HEK293T (cell line): ENCODE data around the gene MSH3.

Experiments
- BHLHE40 ChIP-seq: fragments of 450-650 bp; IDR thresholded peaks from 2 replicates; pipeline ENCODE4 v1.6.1; 2016; ENCODE audit warnings: mild to moderate bottlenecking, moderate library complexity, borderline replicate concordance
- CTBP1 ChIP-seq: fragments of 450-650 bp; IDR thresholded peaks from 2 replicates; pipeline ENCODE4 v1.6.1; 2016; ENCODE audit warnings: borderline replicate concordance
- ELF4 ChIP-seq: fragments of 450-650 bp; IDR thresholded peaks from 2 replicates; pipeline ENCODE4 v1.6.1; 2017; ENCODE audit warnings: antibody characterized with exemption
- FOXA1 ChIP-seq: fragments of 450-650 bp; IDR thresholded peaks from 2 replicates; pipeline ENCODE4 v1.6.1; 2016; ENCODE audit warnings: mild to moderate bottlenecking
- FOXK2 ChIP-seq: fragments of 450-650 bp; IDR thresholded peaks from 2 replicates; pipeline ENCODE4 v1.6.1; 2016; ENCODE audit warnings: mild to moderate bottlenecking
- FOXM1 ChIP-seq: fragments of 450-650 bp; IDR thresholded peaks from 2 replicates; pipeline ENCODE4 v1.6.1; 2017; ENCODE audit warnings: mild to moderate bottlenecking, borderline replicate concordance
- HDGF ChIP-seq: fragments of 450-650 bp; IDR thresholded peaks from 2 replicates; pipeline ENCODE4 v1.6.1; 2017; ENCODE audit warnings: antibody characterized with exemption, borderline replicate concordance
- NFRKB ChIP-seq: fragments of 450-650 bp; IDR thresholded peaks from 2 replicates; pipeline ENCODE4 v1.6.1; 2016; ENCODE audit warnings: mild to moderate bottlenecking, moderate library complexity
- SP1 ChIP-seq: fragments of 450-650 bp; IDR thresholded peaks from 2 replicates; pipeline ENCODE4 v1.6.1; 2017
- SUZ12 ChIP-seq: fragments of 450-650 bp; IDR thresholded peaks from 2 replicates; pipeline ENCODE4 v1.6.1; 2016; ENCODE audit warnings: mild to moderate bottlenecking
- TARDBP ChIP-seq: fragments of 450-650 bp; IDR thresholded peaks from 2 replicates; pipeline ENCODE4 v1.6.1; 2016
- ZNF384 ChIP-seq: fragments of 450-650 bp; IDR thresholded peaks from 2 replicates; pipeline ENCODE4 v1.6.1; 2016
- TF ChIP-seq, protein P1 (sequence below): fragments of 450-650 bp; IDR thresholded peaks from 2 replicates; pipeline ENCODE4 v1.6.1; 2016

DNA sequence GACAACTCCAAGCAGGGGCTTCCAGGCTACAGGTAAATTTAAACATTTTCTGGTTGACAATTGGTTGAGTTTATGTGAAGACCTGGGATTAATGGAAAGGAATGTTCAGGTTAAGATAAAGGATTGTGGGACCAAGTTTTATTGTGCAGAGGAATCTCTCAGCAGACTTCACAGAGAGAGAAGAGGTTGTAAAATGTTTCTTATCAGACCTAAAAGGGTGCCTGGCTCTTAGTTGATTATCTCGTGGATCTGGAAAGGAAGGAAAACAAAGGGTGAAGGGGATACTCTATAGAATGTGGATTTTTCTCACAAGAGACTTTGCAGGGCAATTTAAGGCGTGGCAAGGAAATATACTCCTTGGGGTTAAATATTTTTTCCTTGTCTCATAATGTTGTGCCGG is 209.3 kb downstream of the MSH3 start:
- no peak for TF ChIP-seq FOXA1
- TF ChIP-seq, protein P1, sequence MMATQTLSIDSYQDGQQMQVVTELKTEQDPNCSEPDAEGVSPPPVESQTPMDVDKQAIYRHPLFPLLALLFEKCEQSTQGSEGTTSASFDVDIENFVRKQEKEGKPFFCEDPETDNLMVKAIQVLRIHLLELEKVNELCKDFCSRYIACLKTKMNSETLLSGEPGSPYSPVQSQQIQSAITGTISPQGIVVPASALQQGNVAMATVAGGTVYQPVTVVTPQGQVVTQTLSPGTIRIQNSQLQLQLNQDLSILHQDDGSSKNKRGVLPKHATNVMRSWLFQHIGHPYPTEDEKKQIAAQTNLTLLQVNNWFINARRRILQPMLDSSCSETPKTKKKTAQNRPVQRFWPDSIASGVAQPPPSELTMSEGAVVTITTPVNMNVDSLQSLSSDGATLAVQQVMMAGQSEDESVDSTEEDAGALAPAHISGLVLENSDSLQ = no peak
- TF ChIP-seq FOXM1 = no peak
- TF ChIP-seq TARDBP = no peak
- TF ChIP-seq BHLHE40 = no peak
- TF ChIP-seq ELF4 = no peak
- no peak for TF ChIP-seq SUZ12
- no peak for TF ChIP-seq FOXK2
- TF ChIP-seq SP1 = no peak
- no peak for TF ChIP-seq ZNF384
- TF ChIP-seq HDGF = no peak
- TF ChIP-seq NFRKB = no peak
- no peak for TF ChIP-seq CTBP1
